Ureter (tissue), 1 donor: ENCODE results near the gene GLS. TPM values are rescaled to one million over a fixed set of nuclear protein-coding genes. Genes with fewer than 3 reads are reported as not detected.
"Not testable (repeated sequence)": the region's sequence is repeated elsewhere in the genome, so short reads cannot be mapped to it uniquely, and the experiment has no call there.

Experiments used
- DNase-seq: peaks from one replicate; pipeline ENCODE4 v3.0.0-alpha.2; 2020; ENCODE audit warnings: low spot score
- total RNA-seq: library from RNA; stranded (reverse); gene quantifications from one replicate; pipeline ENCODE4 v1.2.4, GENCODE V29; 2023
- donor health status: DM: yes; HTN: yes; CAD: no.

GLS gene
- total RNA-seq, 1 donor from 2014 or later, result 105 TPM

DNA sequence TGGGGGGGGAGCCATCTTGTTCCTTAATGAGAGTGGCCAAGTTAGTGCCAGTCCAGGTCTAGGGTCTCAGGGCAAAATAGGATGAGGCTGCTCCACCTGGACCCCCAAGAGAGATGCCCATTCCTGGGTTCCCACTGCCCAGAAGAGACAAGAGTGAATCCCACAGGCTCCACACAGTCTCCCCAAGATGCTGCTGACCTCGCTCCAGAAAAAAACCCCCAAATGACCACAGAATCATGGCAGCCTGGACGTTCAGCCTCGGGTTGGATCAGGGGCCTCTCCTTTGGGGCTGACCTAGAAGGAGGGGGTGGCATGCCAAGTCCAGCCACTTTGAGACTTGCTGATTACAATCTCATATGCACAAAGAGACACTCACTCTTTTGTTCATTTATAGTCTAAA, 108.3 kb downstream of the GLS start:
- no peak for DNase-seq

DNA sequence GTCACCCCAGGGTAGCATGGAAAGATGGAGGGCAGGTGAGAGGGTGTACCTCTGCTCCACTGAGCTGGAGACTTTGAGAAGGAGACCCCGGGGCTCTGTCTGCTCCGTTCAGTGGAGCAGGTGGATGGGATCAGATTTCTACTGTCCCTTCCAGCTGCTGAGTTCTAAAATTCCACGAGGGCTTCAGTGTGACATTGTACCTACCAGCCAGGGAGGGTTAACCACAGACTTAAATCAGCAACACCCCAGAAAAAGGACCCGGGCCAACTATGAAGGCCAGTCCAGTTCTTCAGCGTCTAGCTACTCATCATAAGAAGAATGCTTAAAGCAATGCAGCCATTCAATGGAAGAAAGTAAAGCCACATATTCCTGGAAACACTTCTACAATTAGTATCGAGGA, 109.5 kb downstream of the GLS start:
- no peak for DNase-seq

GRCh38 chr2:190993292-190993643, 112.6 kb downstream of the GLS start:
- no peak for DNase-seq

DNA sequence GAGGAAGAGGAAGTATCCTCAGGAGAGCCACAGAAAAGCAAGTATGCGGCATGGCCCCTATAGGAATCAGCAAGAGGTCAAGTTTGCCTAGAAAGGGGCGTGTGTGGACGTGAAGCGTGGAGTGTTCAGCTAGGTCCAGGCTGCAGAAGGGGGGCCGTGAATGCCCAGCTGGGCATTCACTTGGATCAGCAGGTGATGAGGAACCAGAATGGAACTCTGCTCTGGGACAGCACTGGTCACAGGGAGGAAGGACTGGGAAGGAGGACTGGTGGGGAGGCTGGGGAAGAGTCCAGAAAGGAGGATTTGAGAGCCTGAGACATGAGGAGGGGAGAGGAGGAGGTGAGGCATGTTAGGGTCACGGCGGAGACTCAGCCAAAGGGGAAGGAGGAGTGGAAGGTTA, 113.5 kb downstream of the GLS start:
- no peak for DNase-seq

DNA sequence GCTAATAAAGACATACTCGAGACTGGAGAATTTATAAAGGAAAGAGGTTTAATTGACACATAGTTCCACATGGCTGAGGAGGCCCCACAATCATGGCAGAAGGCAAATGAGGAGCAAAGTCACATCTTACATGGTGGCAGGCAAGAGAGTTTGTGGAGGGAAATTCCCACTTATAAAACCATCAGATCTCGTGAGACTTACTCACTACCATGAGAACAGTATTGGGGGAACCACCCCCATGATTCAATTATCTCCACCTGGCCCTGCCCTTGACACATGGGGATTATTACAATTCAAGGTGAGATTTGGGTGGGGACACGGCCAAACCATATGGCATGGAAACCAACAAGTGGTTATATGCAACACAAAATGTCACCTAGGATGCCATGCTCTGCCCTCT, 114.7 kb downstream of the GLS start:
- not testable (repeated sequence) for DNase-seq

- DNase-seq, result no peak
Observed at GRCh38 chr2:190996338-190996946, 115.8 kb downstream of the GLS start.

- DNase-seq, result no peak
Observed at GRCh38 chr2:190996947-190997346, 116.3 kb downstream of the GLS start.

GRCh38 chr2:190997526-190998113, 117.0 kb downstream of the GLS start:
- DNase-seq, result no peak

- DNase-seq, result no peak
Observed at GRCh38 chr2:190999058-190999457, 118.4 kb downstream of the GLS start.

GRCh38 chr2:190999949-191000665, 119.5 kb downstream of the GLS start:
- no peak for DNase-seq

- no peak for DNase-seq
Observed at GRCh38 chr2:191001032-191001431, 120.4 kb downstream of the GLS start.

DNA sequence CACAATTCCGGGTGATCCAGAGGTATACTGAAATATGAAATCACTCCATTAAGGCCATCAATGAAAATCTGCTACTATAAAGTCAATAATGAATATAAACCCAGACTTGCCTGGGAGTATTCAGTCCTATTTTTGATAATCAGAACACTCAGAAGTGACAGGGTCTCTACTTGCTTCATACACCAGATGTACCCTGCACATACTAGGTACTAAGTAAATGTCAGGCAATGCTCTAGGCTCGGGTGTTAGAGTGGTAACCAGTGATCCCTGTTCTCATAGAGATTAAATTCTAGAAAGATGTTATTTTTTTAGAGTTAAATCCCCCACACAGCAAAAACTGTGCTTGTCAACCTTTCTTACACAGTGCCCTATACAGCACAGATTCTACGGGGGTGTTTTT, 121.0 kb downstream of the GLS start:
- no peak for DNase-seq

GRCh38 chr2:191003405-191004309, 123.0 kb downstream of the GLS start:
- DNase-seq, result no peak

- no peak for DNase-seq
Observed at GRCh38 chr2:191006297-191006696, 125.7 kb downstream of the GLS start.

GRCh38 chr2:191006997-191007783, 126.6 kb downstream of the GLS start:
- no peak for DNase-seq

GRCh38 chr2:191008286-191008685, 127.7 kb downstream of the GLS start:
- DNase-seq, result no peak

GRCh38 chr2:191009541-191010374, 129.1 kb downstream of the GLS start:
- no peak for DNase-seq

- DNase-seq, result no peak
Observed at GRCh38 chr2:191010887-191011885, 130.6 kb downstream of the GLS start.

DNA sequence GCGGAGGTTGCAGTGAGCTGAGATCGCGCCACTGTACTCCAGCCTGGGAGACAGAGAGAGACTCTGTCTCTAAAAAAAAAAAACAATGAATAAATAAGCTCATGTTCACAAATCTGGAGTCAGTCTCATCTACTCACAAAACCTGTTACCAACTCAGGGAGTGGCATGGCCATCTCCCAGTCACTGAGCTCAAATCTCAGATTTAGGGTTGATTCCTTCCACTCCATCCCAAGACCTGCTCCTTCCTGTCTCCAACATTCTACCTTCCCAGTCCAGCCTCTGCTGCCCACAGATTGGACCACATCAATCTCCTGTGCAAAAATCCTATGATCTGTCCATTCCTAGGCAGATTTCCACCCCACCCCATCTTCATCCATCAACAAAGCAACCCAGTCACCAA, 131.7 kb downstream of the GLS start:
- no peak for DNase-seq
